K562 (cell line): ENCODE measurements around the gene LONRF3.

Source experiments
- ETV1 ChIP-seq: fragments of 450-650 bp; conservative IDR thresholded peaks from 2 replicates; pipeline ENCODE4 v1.6.1; 2016; ENCODE audit warnings: missing genetic modification characterization, control low read depth, low read depth, missing compliant biosample characterization
- MAFG ChIP-seq: fragments of 450-650 bp; conservative IDR thresholded peaks from 2 replicates; pipeline ENCODE4 v1.6.1; 2016; ENCODE audit warnings: missing genetic modification characterization, missing compliant biosample characterization
- MXI1 ChIP-seq: IDR thresholded peaks from 2 replicates; pipeline ENCODE4 v1.6.1; 2011; ENCODE audit warnings: low read depth, mild to moderate bottlenecking, improper control_type of control experiment, low read length
- RBM22 ChIP-seq: fragments of 200-400 bp; formaldehyde crosslinking; IDR thresholded peaks from 2 replicates; pipeline ENCODE4 v1.6.1; 2018; ENCODE audit warnings: low read length, low read depth; ENCODE audit not compliant: poor library complexity, severe bottlenecking
- SIN3A ChIP-seq, 2 experiments: fragments of 150-350 bp in 1 of 2; IDR thresholded peaks; 2 replicates each; pipeline ENCODE4 v1.6.1; 2011 to 2016; ENCODE audit warnings: borderline replicate concordance in 2 of 2, low read depth in 2 of 2, low read length in 2 of 2, mild to moderate bottlenecking in 2 of 2, moderate library complexity in 2 of 2; ENCODE audit not compliant: control insufficient read depth in 1 of 2
- SMARCB1 ChIP-seq: IDR thresholded peaks from 2 replicates; pipeline ENCODE4 v1.6.1; 2011; ENCODE audit warnings: improper control_type of control experiment, low read depth; ENCODE audit not compliant: insufficient read length
- SP1 ChIP-seq: sonication (generic); formaldehyde crosslinking; IDR thresholded peaks from 2 replicates; pipeline ENCODE4 v1.8.1; 2022; ENCODE audit warnings: mild to moderate bottlenecking, missing genetic modification reagents
- SREBF2 ChIP-seq: sonication (generic); formaldehyde crosslinking; IDR thresholded peaks from 2 replicates; pipeline ENCODE4 v1.4.0; 2020; ENCODE audit warnings: mild to moderate bottlenecking, missing genetic modification reagents
- SRSF9 ChIP-seq: fragments of 200-400 bp; formaldehyde crosslinking; IDR thresholded peaks from 2 replicates; pipeline ENCODE4 v1.6.1; 2017; ENCODE audit warnings: low read depth, low read length, borderline replicate concordance
- TF ChIP-seq, protein P1 (sequence below), 3 experiments: IDR thresholded peaks in 2 of 3; conservative IDR thresholded peaks in 1 of 3; 2 replicates each; pipeline ENCODE4 v1.5.1; 2011 to 2012; ENCODE audit warnings: low read length in 3 of 3, mild to moderate bottlenecking in 3 of 3, control low read depth in 2 of 3, improper control_type of control experiment in 1 of 3, inconsistent platforms in 1 of 3, low read depth in 1 of 3, mixed read lengths in 1 of 3, moderate library complexity in 1 of 3; ENCODE audit not compliant: insufficient read depth in 2 of 3
- TF ChIP-seq, protein P2 (sequence below): fragments of 250-450 bp; sonication (Bioruptor Pico); IDR thresholded peaks from 2 replicates; pipeline ENCODE4 v1.4.0; 2020; ENCODE audit warnings: mild to moderate bottlenecking, moderate library complexity, borderline replicate concordance

DNA sequence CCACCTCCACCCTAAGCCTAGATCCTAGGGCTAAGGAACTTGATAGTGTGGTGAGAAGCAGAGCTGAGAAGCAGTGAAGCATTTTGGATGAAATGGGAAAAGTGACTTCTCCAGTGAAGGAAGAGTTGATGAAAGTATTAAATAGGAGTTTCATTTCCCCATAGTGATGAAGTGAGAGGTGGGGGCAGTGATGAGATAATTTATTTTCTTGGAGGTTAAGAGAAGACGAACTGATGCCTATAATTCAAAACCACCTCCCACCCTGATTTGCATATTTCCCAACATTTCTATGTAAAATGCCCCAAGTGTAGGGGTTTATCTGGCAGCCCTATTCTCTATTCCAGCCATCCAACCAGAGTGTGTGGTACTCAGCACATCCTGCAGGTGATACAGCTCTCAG lies 6.3 kb downstream of the LONRF3 start:
- TF ChIP-seq, protein P1, sequence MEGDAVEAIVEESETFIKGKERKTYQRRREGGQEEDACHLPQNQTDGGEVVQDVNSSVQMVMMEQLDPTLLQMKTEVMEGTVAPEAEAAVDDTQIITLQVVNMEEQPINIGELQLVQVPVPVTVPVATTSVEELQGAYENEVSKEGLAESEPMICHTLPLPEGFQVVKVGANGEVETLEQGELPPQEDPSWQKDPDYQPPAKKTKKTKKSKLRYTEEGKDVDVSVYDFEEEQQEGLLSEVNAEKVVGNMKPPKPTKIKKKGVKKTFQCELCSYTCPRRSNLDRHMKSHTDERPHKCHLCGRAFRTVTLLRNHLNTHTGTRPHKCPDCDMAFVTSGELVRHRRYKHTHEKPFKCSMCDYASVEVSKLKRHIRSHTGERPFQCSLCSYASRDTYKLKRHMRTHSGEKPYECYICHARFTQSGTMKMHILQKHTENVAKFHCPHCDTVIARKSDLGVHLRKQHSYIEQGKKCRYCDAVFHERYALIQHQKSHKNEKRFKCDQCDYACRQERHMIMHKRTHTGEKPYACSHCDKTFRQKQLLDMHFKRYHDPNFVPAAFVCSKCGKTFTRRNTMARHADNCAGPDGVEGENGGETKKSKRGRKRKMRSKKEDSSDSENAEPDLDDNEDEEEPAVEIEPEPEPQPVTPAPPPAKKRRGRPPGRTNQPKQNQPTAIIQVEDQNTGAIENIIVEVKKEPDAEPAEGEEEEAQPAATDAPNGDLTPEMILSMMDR (IDR thresholded peaks at IDR 0.05 in 2 of 3, conservative IDR thresholded peaks at IDR 0.05 in 1 of 3; ENCODE audit: insufficient read depth in 2 of 3, low read depth in 1 of 3, low read length in 3 of 3) = no peak
- no peak for TF ChIP-seq SIN3A (IDR thresholded peaks at IDR 0.05; ENCODE audit: borderline replicate concordance in 2 of 2, control insufficient read depth in 1 of 2, low read depth in 2 of 2, low read length in 2 of 2)
- no peak for TF ChIP-seq SMARCB1
- TF ChIP-seq, protein P2, sequence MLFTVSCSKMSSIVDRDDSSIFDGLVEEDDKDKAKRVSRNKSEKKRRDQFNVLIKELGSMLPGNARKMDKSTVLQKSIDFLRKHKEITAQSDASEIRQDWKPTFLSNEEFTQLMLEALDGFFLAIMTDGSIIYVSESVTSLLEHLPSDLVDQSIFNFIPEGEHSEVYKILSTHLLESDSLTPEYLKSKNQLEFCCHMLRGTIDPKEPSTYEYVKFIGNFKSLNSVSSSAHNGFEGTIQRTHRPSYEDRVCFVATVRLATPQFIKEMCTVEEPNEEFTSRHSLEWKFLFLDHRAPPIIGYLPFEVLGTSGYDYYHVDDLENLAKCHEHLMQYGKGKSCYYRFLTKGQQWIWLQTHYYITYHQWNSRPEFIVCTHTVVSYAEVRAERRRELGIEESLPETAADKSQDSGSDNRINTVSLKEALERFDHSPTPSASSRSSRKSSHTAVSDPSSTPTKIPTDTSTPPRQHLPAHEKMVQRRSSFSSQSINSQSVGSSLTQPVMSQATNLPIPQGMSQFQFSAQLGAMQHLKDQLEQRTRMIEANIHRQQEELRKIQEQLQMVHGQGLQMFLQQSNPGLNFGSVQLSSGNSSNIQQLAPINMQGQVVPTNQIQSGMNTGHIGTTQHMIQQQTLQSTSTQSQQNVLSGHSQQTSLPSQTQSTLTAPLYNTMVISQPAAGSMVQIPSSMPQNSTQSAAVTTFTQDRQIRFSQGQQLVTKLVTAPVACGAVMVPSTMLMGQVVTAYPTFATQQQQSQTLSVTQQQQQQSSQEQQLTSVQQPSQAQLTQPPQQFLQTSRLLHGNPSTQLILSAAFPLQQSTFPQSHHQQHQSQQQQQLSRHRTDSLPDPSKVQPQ (CRISPR knock-in tag) = no peak
- no peak for TF ChIP-seq ETV1 (tag)
- TF ChIP-seq SP1 (CRISPR knock-in tag) = no peak
- no peak for TF ChIP-seq SREBF2
- no peak for TF ChIP-seq MAFG (tag)
- TF ChIP-seq RBM22 = no peak
- TF ChIP-seq SRSF9 = no peak
- TF ChIP-seq MXI1 = no peak
